KOPT-K1 (cell line): ENCODE results near the gene DAB1.

Source experiments
- H3K27ac ChIP-seq: fragments of 200-600 bp; sonication (generic); 2 replicates; pipeline ENCODE4 v1.5.1; 2016; ENCODE audit warnings: antibody characterized with exemption, mild to moderate bottlenecking, low read depth, low read length; ENCODE audit not compliant: poor library complexity, severe bottlenecking
- H3K36me3 ChIP-seq: fragments of 200-600 bp; sonication (generic); 2 replicates; pipeline ENCODE4 v1.5.1; 2017; ENCODE audit warnings: antibody characterized with exemption, mild to moderate bottlenecking, low read length, moderate library complexity; ENCODE audit not compliant: insufficient read depth
- H3K9me3 ChIP-seq: fragments of 200-600 bp; sonication (generic); 2 replicates; pipeline ENCODE4 v1.5.1; 2017; ENCODE audit warnings: antibody characterized with exemption, low read length, mild to moderate bottlenecking; ENCODE audit not compliant: insufficient read depth, poor library complexity, severe bottlenecking

DAB1 gene

GRCh38 chr1:56948403-56949023, 475.3 kb downstream of the DAB1 start:
- Histone ChIP-seq H3K36me3 (no peaks in the 10 kb centered on the region), H3K27ac (no peak overlapping the region)

More at GRCh38 chr1:56948403-56949023, 475.3 kb downstream of the DAB1 start:
- no peaks in the 10 kb centered on the region for H3K9me3 ChIP-seq
